Stimulated activated CD8-positive, alpha-beta memory T cell treated with anti-CD3 and anti-CD28 coated beads, Interleukin-15, amount 100 ng/mL, for 4 hours (primary cell): Measurements from ENCODE around the gene SORD.
"Not testable (repeated sequence)": the region's sequence is repeated elsewhere in the genome, so short reads cannot be mapped to it uniquely, and the experiment has no call there.

Experiments
- DNase-seq, 2 donors: peaks; one replicate each; pipeline ENCODE4 v3.0.0-alpha.2; 2020; ENCODE audit warnings: low read depth in 2 of 2

SORD gene

GRCh38 chr15:45022871-45023658 lies at the start of gene SORD:
Gene SORD (plus strand): TSS chr15:45023195. CDS start chr15:45023284, 89 bp downstream.
- DNase-seq: peak; percentile 78 to 79

GRCh38 chr15:44976183-44976582 lies 46.8 kb upstream of the SORD start:
- not testable (repeated sequence) for DNase-seq

DNA sequence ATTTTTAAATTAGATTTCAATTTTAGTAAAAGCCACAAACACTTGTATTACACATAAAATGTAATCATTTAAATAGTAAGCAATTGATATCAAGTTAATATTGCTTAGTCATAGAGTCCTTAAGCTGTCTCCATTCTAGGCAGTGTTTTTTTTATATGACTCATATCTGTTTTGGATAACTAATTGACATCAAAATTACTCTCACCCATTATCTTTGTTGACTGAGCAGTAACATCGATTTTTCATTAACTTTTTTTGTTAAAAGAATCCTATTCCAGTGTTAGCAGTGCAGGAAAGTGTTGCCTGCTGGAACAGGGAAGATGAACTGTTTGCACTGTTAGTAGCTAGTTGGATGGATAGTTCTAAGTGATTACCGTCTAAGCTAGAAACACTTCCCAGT lies 45.2 kb upstream of the SORD start:
- not testable (repeated sequence) for DNase-seq

DNA sequence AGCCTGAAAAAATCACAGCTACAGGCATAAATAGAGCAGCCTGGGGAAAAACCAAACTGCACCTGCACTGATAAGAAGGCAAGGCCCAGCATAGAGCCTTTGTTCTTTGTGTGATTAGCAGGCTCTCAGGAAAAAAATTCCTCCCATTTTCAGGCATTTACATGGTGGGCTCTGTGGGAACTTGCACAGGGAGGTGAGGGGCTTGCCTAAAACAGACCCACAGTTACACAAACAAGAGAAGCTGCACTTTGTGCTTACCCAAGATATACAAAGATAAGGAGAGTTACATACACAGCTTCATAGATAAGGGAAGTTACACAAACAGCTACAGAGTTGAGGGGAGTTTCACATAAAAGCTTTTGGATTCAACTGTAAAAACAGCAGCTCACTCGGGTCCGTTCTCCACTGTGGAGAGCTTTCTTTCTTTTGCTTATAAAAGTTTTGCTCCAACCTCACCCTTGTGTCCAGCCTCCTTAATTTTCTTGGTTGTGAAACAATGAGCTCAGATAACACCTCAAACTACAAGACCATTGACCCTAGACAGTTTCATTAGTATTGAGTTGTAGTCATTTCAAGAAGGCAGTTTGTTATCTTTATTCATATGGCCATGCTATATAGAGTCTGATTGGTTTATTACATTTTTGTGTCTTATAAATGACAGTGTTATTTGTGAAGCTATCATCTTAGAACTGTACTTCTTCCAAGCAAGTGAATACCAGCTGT lies 43.2 kb upstream of the SORD start:
- DNase-seq: not testable (repeated sequence)

DNA sequence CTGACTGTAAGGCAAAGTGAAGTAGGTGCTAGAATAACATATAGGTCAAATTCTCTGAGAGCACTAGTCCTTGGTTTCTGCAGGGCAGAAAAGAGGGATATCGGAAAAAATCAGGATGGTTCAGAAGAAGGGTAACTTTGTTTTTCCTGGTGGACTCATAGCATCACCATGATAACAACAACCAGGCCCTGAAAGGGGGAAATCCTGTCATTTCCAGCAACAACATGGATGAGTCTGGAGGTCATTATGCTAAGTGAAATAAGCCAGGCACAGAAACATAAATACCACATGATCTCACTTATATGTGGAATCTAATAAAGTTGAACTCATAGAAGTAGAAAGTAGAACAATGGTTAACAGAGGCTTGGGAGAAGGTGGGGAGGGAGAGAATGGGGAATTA lies 38.9 kb upstream of the SORD start:
- DNase-seq: not testable (repeated sequence)

- DNase-seq: not testable (repeated sequence)
These were observed 36.5 kb upstream of the SORD start for GRCh38 chr15:44986346-44987055.

GRCh38 chr15:44987711-44988110 lies 35.3 kb upstream of the SORD start:
- not testable (repeated sequence) for DNase-seq

DNA sequence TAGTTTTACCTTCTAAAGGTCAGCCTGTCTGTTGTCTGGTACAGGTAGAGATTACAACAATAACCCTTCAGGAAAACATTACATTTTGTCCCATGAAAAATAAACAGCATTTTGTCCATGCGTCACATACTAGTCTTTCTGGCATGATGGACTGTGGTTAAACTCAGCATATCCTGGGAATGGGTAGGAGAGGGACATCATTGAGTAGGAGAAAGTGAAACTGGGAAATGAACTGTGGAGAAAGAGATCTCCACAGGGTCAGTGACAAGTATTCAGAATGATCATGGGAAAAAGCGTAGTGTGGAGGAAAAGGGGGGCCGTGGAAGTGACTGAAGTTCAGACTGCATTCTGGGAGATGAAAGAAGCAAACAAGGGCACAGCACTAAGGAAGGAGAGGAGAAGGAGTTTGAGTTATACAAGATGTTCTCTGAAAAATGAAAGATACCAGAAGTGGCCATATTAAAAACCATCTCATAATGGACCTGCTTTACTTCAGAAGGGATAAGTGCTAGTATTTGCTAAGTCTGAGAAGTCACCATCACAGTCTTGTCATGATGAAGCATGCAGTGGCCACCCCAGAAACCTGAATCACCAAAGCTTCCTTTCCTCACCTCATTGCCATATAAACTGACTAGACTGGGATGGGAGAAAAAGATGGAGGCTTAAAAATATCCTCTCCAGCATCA lies 34.7 kb upstream of the SORD start:
- not testable (repeated sequence) for DNase-seq

GRCh38 chr15:44988870-44989219 lies 34.1 kb upstream of the SORD start:
- not testable (repeated sequence) for DNase-seq

GRCh38 chr15:44997632-44998031 lies 25.4 kb upstream of the SORD start:
- DNase-seq: not testable (repeated sequence)

DNA sequence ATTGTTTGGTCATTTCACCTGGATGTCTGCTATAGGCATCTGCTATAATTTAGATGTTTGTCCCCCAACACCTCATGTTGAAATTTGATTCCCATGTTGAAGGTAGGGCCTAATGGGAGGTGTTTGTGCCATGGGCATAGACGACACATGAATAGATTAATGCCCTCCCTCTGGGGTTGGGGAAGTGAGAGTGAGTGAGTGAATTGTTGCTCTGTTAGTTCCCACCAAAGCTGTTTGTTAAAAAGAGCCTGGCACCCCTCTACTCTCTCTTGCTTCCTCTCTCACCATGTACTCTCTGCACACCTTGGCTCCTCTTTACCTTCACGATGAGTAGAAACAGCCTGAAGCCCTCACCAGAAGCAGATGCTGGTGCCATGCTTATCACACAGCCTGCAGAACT lies 23.9 kb upstream of the SORD start:
- DNase-seq: no peak

- not testable (repeated sequence) for DNase-seq
These were observed 21.8 kb upstream of the SORD start for GRCh38 chr15:45001180-45001579.

GRCh38 chr15:45003731-45004410 lies 19.1 kb upstream of the SORD start:
- DNase-seq: not testable (repeated sequence)

GRCh38 chr15:45004590-45005175 lies 18.3 kb upstream of the SORD start:
- DNase-seq: not testable (repeated sequence)

DNA sequence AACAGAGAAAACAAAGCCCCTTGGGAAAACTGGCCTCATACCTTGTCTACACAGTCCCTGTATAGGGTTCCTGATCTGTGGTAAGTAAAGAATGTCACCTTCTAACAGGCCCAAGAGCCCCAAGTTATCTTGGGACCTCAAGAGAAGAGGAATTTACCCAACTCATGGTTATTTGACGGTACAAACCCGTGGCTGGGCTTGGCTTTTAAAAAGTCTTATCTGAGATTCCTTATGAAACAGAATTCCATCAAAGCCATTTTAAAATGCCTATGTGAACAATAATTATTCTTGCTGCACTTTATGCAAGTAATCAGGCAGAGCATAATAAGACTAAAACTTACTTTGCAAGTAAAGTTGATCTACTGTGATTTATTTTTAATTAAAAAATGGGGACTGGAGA lies 13.9 kb upstream of the SORD start:
- no peak for DNase-seq

- not testable (repeated sequence) for DNase-seq
These were observed 7.9 kb upstream of the SORD start for GRCh38 chr15:45015114-45015513.

- not testable (repeated sequence) for DNase-seq
These were observed 2.6 kb upstream of the SORD start for GRCh38 chr15:45020222-45020900.

GRCh38 chr15:45020901-45021259 lies 2.1 kb upstream of the SORD start:
- DNase-seq: not testable (repeated sequence)

- no peak for DNase-seq
These were observed 1.6 kb upstream of the SORD start for GRCh38 chr15:45021348-45021747.

GRCh38 chr15:45023659-45024225 lies 747 bp downstream of the SORD start:
- no peak for DNase-seq
